KBM-7 (cell line): ENCODE measurements around the gene MATK.
A peak's percentile ranks its signal among the peaks of the same experiment; 100 is the strongest.
"Not testable (repeated sequence)": the region's sequence is repeated elsewhere in the genome, so short reads cannot be mapped to it uniquely, and the experiment has no call there.

Source experiments
- DNase-seq: peaks from one replicate; pipeline ENCODE4 v3.0.0-alpha.2; 2015
- in situ Hi-C: fragments of 300-500 bp; cut with MboI; formaldehyde crosslinking; loops from 2 replicates; pipeline ENCODE4 v1.14.3; 2020; ENCODE audit warnings: low sequenced_read_pairs, low pct_unique_long_range_greater_than_20kb, mixed read lengths

The MATK gene

DNA sequence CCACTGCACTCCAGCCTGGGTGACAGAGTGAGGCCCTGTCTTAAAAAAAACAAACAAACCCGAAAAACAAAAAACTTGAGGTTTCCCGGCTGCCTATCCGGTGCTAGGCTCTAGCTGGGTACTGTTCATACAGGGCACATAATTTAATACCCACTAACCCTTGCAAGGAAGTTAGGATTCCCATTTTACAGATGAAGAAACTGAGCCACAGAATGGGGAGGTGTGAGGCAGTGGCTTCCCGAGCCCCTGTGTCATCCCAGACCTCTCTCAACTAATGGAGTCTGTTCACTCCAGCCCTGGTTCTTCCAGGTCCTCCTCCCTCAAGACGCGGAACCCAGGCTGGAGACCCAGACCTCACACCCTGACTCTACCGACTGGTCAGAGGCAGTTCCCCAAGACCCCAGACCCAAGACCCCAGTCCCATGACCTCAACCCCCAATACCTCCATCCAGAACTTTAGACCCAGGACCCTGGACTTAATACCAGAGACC, 25.3 kb downstream of the MATK start:
- in situ Hi-C loops = no loop called here
- no peak for DNase-seq

DNA sequence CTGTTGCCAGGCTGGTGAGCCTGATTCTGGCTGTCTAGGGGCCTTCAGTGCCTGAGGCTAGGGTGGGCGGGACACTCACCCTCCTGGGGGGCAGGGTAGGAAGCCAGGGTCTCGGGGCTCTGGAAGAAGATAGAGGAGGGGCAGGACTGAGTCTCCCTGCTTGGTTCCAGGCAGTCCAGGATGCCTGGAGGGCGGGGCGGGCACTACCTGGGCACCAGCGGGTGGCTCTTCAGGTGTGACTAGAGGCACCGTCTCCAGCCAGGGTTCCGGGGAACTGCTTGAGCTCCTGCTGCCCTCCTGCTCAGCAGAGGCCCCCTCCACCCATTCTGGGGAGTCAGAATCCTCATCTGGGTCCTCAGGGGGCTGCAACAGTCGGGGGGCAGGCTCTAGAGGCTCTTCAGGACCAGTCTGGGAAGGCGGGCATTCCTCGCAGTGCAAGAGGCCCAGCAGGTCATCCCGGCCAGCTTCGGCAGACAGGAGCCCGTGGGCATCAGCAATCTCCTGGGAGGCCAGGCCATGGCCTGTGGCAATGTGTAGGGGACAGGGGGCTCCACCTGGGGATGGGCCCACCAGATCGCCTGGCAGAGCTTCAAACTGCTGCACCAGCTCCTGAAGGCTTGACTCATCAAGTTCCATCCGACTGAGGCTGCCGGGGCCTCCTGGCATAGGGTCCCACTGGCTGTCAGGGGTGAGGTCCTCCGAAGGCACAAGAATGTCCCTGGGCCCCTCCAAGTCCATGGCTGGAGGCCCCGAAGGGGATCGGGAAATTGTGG, 26.5 kb downstream of the MATK start:
- DNase-seq = no peak
- in situ Hi-C loops = no loop called here

DNA sequence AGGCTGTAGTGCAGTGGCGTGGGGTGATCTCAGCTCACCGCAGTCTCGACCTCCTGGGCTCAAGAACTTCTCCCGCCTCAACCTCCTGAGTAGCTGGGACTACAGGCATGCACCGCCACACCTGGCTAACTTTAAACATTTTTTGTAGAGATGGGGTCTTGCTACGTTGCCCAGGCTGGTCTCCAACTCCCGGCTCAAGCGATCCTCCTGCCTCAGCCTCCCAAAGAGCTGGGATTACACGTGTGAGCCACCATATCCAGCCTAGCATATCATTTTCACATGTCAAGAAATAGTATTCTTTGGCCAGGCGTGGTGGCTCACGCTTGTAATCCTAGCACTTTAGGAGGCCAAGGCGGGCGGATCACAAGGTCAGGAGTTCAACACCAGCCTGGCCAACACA, 27.9 kb downstream of the MATK start:
- in situ Hi-C loops = not testable (repeated sequence)

DNA sequence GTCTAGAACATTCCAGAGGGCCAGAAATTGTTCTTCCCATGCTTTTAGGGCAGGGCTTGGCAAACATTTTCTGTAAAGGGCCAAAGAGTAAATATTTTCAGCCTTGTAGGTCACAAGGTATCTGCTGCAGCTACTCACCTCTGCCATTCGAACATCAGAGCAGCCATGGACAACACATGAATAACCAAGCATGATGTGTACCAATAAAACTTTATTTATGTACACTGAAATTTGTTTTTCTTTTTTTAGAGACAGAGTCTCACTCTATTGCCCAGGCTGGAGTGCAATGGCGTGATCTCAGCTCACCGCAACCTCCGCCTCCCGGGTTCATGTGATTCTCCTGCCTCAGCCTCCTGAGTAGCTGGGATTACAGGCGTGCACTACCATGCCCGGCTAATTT, 28.5 kb downstream of the MATK start:
- DNase-seq, in situ Hi-C loops: not testable (repeated sequence)

More for the DNA sequence above, 27.9 kb downstream of the MATK start:
- DNase-seq = not testable (repeated sequence)

DNA sequence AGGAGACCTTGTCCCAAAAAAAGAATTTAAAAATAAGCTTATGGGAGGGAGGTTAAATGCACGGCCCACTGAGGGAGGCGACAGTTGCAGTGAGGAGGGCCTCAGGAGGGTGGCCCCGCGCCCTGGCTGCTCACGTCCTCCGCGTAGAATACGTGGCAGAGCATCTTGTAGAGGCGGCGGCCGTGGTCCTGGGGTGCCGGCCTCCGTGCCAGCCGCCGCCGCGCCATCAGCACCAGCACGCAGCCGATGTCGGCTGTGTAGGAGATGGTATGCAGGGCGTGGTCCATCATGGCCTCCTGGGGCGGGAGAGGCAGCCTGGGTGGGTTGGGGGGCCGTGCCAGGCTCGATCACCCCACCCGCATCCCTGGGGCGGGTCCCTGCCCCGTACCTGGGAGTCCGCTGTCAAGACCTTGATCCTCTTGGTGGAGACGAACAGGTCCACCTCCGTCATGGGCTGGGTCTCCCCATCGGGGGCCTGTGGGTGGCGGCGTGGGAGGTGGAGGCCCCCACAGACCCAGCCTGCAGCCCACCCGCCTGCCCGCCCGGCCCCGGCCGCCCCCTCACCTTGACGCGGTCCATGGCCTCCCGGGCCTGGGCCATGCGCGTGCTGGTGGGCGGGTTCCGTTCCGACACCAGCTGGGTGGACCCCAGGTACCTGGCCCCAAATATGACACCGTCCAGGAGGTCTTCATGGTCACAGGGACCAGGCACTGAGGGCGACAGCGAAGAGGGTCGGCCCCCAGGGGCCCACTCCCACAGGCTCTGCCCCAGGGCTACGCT, 32.4 kb downstream of the MATK start:
- in situ Hi-C loops = no loop called here
- no peak for DNase-seq

DNA sequence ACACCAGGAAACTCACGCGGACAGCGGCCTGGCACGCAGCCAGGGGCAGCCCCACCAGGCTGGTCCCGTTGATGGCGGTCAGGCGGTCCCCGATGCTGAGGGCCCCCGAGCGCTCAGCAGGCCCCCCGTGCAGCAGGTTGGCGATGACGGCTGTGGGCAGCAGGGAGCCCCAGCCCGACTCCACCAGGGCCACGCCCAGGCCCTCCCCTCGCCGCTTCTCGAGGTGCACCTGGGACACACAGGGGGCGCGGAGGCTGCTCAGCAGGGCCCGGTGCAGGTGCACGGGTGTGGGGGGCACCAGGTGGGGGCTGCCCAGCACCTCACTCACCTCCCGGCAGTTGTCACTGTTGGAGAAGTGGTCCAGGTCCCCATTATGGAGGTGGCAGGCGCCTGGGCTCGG, 33.7 kb downstream of the MATK start:
- in situ Hi-C loops = no loop called here
- DNase-seq = no peak

DNA sequence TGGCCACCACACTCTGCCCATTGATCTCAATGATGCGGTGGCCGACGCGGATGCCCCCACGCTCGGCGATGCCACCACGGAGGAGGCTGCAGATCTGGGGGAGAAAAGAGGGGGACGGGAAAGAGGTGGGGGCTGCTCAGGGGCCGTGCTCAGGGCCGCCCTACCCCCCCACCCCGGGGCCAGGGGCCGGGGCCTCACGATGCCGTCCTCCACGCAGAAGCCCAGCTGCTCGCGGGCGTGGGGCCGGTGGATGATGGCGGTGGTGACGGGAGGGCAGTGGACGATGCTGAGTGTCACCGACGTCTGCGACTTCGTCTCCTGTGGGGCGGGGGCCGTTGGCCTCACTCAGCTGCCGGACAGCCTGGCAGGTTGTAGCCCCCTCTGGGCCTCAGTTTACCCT, 34.9 kb downstream of the MATK start:
- in situ Hi-C loops = no loop called here
- no peak for DNase-seq

DNA sequence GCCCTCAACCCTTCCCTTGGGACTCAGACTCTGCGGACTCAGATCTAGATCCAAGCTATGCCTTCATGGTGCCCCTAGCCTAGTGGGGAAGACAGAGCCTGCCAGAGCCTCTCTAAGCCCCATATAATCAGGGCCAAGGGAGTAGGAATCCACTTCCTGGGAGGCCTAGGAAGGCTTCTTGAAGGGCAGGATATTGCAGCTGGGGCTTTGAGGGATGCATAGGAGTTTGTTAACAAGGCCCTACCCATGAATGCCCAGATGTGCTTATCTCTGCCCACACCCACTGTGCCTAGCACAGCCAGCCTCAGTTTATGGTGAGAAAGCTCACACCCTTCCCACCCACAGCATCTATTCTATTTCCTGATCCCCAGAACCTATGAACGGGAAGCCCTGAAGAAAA, 36.0 kb downstream of the MATK start:
- in situ Hi-C loops = no loop called here

DNA sequence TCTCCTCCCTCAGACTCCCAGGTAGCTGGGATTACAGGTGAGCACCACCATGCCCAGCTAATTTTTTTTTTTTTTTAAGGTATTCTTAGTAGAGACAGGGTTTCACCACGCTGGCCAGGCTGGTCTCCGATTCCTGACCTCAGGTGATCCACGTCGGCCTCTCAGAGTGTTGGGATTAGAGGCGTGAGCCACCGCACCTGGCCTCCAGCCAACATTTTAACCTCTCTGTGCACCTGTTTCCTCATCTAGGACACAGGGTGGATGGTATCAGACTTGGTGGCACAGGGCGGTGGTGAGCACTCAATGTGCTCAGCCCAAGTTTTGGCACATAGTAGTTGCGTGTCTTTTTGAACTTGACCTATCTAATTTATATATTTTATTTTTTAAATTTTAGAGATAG, 37.2 kb downstream of the MATK start:
- in situ Hi-C loops = no loop called here
- DNase-seq = no peak

More for the DNA sequence above, 36.0 kb downstream of the MATK start:
- no peak for DNase-seq

DNA sequence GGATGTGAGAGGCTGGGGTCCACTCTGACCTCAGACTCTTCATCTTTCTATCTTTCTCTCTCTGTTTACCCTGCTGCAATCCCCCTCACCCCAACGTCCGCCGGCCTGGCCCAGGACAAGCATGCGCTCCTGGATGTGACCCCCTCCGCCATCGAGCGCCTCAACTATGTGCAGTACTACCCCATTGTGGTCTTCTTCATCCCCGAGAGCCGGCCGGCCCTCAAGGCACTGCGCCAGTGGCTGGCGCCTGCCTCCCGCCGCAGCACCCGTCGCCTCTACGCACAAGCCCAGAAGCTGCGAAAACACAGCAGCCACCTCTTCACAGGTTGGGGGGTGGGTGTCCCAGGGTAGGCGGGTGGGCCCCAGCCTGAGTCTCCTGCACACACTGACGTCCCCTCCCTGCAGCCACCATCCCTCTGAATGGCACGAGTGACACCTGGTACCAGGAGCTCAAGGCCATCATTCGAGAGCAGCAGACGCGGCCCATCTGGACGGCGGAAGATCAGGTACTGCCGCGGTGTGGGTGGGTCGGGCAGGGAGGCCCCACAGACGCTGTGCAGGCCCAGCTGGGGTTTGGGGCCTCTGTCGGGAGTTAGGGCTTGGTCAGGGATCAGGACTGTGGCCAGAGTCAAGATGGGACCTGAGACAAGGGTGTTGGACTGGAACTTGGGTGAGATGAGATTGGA, 39.7 kb downstream of the MATK start:
- in situ Hi-C loops = no loop called here
- no peak for DNase-seq

DNA sequence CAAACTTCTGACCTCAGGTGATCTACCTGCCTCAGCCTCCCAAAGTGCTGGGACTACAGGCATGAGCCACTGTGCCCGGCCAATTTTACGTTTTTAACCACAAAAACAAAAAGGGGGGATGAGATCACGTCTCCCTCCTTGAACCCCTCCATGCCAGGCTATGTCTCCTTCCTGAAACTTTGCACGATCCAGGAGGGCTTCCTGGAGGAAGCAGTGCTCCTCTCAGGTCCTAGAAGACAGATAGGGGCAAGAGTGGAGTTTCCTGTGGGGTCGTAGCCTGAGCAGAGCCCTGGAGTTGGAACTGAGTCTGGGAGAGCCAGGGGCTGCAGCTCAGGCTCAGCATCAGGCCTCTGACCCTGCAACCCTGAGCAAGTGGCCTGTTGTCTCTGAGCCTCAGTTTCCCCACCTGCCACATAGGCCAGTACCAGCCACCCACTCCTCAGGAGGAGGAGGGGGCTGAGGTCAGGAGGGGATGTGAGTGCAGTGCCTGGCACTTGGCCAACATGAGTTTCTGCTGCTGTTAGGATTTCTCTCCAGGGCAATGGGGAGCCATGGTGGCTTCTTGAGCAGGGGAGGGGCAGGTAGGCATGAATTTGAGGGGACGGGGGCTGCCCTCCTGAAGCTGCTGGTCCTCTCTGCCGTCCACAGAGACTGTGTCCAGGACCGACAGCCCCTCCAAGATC, 40.7 kb downstream of the MATK start:
- no peak for DNase-seq
- in situ Hi-C loops = no loop called here

DNA sequence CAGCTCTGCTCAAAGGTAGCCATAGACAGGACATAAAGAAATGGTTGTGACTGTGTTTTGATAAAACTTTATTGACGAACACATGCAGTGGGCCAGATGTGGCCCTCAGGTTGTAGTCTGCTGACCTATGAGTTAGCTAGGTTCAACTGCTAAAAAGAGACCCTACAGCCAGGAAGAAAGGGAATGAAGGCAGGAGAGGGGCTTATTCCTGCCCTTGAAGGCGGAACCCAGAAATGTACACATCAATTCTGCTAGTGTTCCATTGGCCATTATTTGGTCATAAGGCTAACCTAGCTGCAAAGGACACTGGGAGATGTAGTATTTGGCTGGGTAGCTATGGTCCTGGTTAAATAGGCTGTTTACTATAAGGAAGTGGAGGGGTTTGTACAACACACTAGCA, 42.7 kb downstream of the MATK start:
- in situ Hi-C loops = no loop called here
- DNase-seq = peak; percentile 47

DNA sequence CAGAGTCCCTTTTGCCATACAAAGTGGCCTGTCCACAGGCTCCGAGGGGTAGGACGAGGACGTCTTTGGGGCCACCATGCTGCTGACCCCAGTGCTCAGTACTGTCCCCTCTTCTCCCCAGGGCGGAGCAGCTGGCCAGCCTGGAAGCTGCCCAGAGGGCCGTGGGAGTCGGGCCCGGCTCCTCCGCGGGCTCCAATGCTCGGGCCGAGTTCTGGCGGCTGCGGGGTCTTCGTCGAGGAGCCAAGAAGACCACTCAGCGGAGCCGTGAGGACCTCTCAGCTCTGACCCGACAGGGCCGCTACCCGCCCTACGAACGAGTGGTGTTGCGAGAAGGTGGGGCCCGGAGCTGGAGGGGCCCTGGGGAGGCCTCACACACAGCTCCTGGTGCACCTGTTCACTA, 45.8 kb downstream of the MATK start:
- in situ Hi-C loops = no loop called here
- DNase-seq = no peak

DNA sequence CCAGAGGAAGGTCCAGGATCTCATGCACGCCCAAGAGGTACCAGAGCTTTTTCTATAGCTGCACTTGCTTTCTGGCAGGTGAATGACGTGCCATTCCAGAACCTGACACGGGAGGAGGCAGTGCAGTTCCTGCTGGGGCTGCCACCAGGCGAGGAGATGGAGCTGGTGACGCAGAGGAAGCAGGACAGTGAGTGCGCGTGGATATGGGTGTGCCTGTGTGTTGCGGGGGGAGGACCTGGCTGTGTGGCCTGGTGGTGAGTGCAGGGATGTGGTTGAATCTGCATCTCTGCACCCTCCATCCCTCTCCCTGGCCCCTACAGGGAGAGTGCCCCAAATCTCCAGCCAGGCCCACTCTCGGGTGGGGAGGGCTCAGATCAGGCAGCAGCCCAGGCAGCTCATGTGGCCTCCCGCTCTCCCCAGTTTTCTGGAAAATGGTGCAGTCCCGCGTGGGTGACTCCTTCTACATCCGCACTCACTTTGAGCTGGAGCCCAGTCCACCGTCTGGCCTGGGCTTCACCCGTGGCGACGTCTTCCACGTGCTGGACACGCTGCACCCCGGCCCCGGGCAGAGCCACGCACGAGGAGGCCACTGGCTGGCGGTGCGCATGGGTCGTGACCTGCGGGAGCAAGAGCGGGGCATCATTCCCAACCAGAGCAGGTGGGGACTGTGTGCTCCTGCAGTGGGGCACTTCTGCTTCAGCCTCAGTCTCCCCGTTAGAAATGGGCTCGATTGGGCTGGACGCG, 47.5 kb downstream of the MATK start:
- in situ Hi-C loops = no loop called here
- no peak for DNase-seq

DNA sequence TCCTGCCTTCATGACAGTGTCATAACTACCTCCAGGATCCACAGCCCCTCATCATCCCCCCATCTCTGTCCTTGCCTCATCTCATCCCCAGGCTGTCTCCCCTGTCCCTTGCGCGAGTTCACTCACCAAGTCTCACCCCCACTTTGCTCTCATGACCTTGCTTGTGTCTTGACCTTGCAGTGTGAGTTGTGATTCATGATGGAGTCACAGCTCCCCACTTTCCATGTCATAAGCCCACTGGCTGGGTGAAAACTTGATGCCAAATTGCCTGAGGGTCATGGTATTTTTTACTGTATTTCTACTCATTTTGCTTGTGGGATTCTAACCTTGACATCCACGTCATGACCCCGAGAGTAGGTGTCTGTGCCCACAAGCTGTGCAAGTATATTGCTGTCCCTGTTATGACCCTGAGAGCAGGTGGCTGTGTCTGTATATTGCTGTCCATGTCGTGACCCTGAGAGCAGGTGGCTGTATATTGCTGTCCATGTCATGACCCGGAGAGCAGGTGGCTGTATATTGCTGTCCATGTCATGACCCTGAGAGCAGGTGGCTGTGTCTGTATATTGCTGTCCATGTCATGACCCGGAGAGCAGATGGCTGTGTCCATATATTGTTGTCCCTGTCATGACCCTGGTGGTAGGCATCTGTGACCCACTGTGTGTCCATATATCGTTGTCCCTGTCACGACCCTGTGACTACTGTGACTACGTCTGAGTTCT, 48.5 kb downstream of the MATK start:
- no peak for DNase-seq
- in situ Hi-C loops = no loop called here

DNA sequence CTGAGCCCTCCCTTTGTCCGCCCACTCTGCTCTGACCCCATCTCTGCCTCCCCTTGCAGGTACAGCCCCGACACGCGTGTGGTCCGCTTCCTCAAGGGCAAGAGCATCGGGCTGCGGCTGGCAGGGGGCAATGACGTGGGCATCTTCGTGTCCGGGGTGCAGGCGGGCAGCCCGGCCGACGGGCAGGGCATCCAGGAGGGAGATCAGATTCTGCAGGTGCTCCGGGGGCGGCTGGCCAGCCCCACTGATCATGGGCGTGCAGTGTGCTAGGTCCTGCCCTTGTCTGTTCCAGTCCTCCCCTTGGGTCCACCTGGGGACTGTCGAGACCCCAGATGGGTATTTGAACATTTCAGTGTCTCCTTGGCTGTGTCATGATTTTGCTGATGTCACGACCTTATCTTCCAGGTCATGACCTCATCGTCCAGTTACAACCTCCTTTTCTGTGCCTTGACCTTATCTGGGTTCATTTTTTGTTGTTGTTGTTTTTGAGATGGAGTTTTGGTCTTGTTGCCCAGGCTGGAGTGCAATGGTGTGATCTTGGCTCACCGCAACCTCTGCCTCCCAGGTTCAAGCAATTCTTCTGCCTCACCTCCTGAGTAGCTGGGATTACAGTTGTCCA, 50.0 kb downstream of the MATK start:
- in situ Hi-C loops = no loop called here
- DNase-seq = no peak

DNA sequence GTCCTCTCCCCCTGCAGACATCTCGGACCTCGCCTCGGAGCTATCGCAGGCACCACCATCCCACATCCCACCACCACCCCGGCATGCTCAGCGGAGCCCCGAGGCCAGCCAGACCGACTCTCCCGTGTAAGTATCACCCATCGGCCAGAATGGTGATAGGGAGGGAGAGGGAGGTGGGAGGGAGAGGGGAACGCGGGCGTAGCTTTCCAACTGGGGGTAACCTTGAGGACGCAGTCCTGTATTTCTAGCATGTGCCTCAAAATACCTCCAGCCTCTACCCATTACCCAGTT, 51.9 kb downstream of the MATK start:
- DNase-seq = no peak
- in situ Hi-C loops = no loop called here
